ENCODE measurements around the gene PRPS1L1. TPM values are rescaled to one million over a fixed set of nuclear protein-coding genes. Genes with fewer than 3 reads are reported as not detected.

Gene PRPS1L1
- total RNA-seq, 2 donors from 2014 or later = not detected

DNA sequence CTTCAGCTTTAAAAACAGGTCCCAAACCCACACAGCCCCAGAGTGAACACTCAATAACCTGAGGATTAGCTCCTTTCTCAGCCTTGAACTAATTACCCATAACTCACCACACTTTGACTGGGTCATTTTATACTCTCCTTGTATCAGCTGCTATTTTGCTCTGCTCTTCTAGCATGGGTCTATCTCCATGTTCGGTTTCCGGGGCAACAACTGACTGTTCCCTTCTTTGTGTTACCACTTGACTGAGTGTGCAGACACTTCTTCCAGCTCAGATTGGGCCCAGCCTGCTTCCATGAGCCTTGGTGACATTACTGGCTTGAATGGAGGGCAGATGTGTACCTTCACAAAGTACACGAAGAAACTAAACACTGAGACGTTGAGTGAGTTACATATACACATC is 31.5 kb upstream of the PRPS1L1 start:
- Histone ChIP-seq H3K27ac (no peak overlapping the region), H3K36me3 (no peaks in the 10 kb centered on the region), H3K4me1 (ENCODE audit: control insufficient read depth in 1 of 2, low read depth in 2 of 2) (no peaks in the 10 kb centered on the region), H3K27me3 (replicated peaks; ENCODE audit: insufficient read depth) (no peaks in the 10 kb centered on the region), H3K9me3 (no peaks in the 10 kb centered on the region), H3K4me3 (no peak overlapping the region)
- DNase-seq (ENCODE audit: low spot score) (no peak), ATAC-seq (ENCODE audit: insufficient number of reproducible peaks, low FRiP score, low read depth) (no peak)
- TF ChIP-seq, protein P1, sequence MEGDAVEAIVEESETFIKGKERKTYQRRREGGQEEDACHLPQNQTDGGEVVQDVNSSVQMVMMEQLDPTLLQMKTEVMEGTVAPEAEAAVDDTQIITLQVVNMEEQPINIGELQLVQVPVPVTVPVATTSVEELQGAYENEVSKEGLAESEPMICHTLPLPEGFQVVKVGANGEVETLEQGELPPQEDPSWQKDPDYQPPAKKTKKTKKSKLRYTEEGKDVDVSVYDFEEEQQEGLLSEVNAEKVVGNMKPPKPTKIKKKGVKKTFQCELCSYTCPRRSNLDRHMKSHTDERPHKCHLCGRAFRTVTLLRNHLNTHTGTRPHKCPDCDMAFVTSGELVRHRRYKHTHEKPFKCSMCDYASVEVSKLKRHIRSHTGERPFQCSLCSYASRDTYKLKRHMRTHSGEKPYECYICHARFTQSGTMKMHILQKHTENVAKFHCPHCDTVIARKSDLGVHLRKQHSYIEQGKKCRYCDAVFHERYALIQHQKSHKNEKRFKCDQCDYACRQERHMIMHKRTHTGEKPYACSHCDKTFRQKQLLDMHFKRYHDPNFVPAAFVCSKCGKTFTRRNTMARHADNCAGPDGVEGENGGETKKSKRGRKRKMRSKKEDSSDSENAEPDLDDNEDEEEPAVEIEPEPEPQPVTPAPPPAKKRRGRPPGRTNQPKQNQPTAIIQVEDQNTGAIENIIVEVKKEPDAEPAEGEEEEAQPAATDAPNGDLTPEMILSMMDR (IDR thresholded peaks at IDR 0.05) = no peak

DNA sequence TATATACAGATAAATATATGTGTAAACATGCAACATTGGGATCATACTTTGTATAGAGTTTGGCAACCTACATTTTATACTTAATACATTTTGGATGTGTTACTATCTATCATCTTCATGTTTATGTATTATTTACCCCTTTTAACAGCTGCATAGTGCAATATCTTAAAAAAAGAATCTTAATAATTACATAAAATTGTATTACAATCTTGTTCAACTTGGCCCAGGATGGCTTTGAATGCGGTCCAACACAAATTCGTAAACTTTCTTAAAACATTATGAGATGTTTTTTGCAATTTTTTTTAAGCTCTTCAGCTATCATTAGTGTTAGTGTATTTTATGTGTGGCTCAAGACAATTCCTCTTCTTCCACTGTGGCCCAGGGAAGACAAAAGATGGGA is 26.3 kb upstream of the PRPS1L1 start:
- TF ChIP-seq, protein P1 (IDR thresholded peaks at IDR 0.05) = no peak
- ATAC-seq (ENCODE audit: insufficient number of reproducible peaks, low FRiP score, low read depth) (no peak), DNase-seq (ENCODE audit: low spot score) (no peak)
- H3K4me1 ChIP-seq (ENCODE audit: control insufficient read depth in 1 of 2, low read depth in 2 of 2) = no peaks in the 10 kb centered on the region
- H3K27ac ChIP-seq = no peak overlapping the region
- no peaks in the 10 kb centered on the region for H3K36me3 ChIP-seq
- H3K4me3 ChIP-seq = no peak overlapping the region
- H3K27me3 ChIP-seq (replicated peaks; ENCODE audit: insufficient read depth) = no peaks in the 10 kb centered on the region
- H3K9me3 ChIP-seq = no peaks in the 10 kb centered on the region

DNA sequence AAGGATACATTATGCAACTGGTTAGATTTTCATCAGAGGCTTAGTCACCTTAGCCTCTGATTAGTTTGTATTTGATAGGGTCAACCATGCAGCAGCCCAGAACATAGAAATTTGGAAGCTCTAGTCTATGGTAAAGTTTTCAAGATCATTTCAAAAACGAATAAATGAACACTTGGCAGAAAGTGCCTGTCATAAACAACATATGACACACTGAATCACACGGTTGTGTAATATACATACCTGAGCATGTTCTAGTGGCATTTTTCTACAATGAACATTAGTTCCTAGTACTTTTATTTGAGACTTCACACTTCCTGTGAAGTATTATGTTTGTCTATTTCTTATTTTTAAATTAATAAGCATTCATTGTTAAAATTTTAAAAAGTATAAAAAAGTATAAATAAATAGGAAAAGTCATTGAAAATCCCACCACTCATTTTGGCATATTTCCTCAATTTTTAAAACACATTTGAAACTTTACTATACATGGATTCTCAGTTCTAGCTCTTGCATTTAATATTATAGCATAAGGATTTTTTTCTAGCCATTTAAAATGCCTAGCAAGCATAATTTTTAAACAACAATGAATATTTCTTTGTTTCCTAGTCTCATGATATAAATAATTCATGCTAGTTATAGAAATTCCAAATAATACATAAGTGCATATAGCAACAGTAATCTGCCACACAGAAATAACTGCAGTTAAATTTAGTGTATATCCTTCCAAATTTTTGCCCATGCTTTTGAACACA is 25.7 kb upstream of the PRPS1L1 start:
- TF ChIP-seq, protein P1 (IDR thresholded peaks at IDR 0.05) = no peak
- ATAC-seq (ENCODE audit: insufficient number of reproducible peaks, low FRiP score, low read depth) (no peak), DNase-seq (ENCODE audit: low spot score) (no peak)
- H3K4me3 ChIP-seq = no peak overlapping the region
- no peaks in the 10 kb centered on the region for H3K27me3 ChIP-seq (replicated peaks; ENCODE audit: insufficient read depth)
- no peaks in the 10 kb centered on the region for H3K4me1 ChIP-seq (ENCODE audit: control insufficient read depth in 1 of 2, low read depth in 2 of 2)
- H3K9me3 ChIP-seq = no peaks in the 10 kb centered on the region
- H3K27ac ChIP-seq = no peak overlapping the region
- H3K36me3 ChIP-seq = no peaks in the 10 kb centered on the region

DNA sequence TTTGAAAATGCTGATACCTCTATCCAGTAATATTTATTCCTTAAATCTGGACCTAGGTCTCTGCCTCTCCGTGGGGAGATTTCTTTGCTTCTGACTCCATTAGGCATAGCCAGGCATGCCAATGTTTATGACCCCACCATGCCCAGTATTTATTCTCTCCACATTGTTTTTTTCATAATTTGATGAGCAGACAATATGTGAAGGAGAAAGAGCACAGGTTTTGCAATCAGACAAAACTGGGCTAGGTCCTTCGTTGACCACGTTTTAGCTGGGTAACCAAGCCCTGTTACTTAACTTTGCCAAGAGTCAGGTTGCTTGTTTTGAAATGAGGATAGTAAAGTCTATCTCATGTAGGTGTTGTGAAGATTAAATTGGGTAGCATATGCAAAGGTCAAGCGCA is 21.6 kb upstream of the PRPS1L1 start:
- no peaks in the 10 kb centered on the region for H3K9me3 ChIP-seq
- TF ChIP-seq, protein P1 (IDR thresholded peaks at IDR 0.05) = no peak
- no peaks in the 10 kb centered on the region for H3K36me3 ChIP-seq
- no peak for DNase-seq (ENCODE audit: low spot score)
- H3K27me3 ChIP-seq (replicated peaks; ENCODE audit: insufficient read depth) = no peaks in the 10 kb centered on the region
- H3K27ac ChIP-seq = no peak overlapping the region
- H3K4me3 ChIP-seq = no peak overlapping the region
- ATAC-seq (ENCODE audit: insufficient number of reproducible peaks, low FRiP score, low read depth) = no peak
- H3K4me1 ChIP-seq (ENCODE audit: control insufficient read depth in 1 of 2, low read depth in 2 of 2) = no peaks in the 10 kb centered on the region

DNA sequence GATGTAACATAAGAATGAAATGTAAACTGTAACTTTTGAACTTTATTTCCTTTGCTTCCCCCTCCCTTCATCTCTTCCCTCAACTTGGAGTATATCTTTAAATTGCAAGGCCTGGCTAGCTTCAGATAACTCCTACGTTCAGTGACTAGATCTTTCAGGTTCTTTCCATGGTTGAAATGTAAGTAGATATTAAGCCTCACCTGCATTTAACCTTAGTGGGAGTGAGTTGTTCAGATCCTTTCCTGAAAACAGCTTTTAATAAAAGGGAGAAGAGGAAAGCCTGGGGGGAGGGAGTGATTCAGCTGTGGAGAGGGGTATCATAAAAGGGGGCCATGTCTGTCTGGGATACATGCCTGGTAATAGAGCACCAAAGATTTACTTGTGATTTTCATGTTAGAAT is 19.0 kb upstream of the PRPS1L1 start:
- Histone ChIP-seq H3K4me1 (ENCODE audit: control insufficient read depth in 1 of 2, low read depth in 2 of 2) (no peaks in the 10 kb centered on the region), H3K9me3 (no peaks in the 10 kb centered on the region), H3K4me3 (no peak overlapping the region), H3K36me3 (no peaks in the 10 kb centered on the region), H3K27ac (no peak overlapping the region), H3K27me3 (replicated peaks; ENCODE audit: insufficient read depth) (no peaks in the 10 kb centered on the region)
- ATAC-seq (ENCODE audit: insufficient number of reproducible peaks, low FRiP score, low read depth) (no peak), DNase-seq (ENCODE audit: low spot score) (no peak)
- TF ChIP-seq, protein P1 (IDR thresholded peaks at IDR 0.05) = no peak
